Measurements from ENCODE around the gene DEFB131A.
"Not testable (repeated sequence)": the region's sequence is repeated elsewhere in the genome, so short reads cannot be mapped to it uniquely, and the experiment has no call there.

DEFB131A gene

DNA sequence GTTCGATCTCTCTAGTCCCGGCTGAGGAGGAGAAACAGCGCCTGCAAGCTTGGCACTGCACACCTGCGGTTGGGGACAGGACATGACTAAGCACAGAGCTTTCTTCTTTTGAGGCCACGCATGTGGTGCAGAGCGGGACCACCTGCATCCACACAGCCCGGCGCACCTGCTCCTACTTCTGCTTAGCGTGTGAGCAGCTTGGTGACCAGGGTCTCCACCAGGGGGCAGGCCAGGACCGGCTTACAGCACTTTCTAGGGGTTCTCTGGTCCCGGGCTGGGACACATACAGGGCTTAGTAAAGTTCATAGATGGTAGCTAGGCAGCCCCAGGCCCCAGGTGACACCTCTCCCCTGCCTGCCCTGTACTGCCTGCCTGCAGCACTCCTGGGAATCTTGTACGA, 51.2 kb downstream of the DEFB131A start:
- not testable (repeated sequence) for H3K18ac ChIP-seq (ENCODE audit: low read length); H3K9me3 ChIP-seq (replicated peaks in 1 of 2; ENCODE audit: control insufficient read depth in 2 of 2, insufficient read depth in 1 of 2, low read depth in 1 of 2, low read length in 2 of 2); H4K8ac ChIP-seq (ENCODE audit: low read depth, low read length); H3K14ac ChIP-seq (ENCODE audit: low read length); H3K27me3 ChIP-seq (ENCODE audit: control insufficient read depth in 3 of 3, insufficient read depth in 3 of 3, low read depth in 1 of 3, low read length in 3 of 3); H3K4me2 ChIP-seq (ENCODE audit: insufficient read depth, low read length, poor library complexity, severe bottlenecking); H2BK12ac ChIP-seq (ENCODE audit: low read length); H3K4me3 ChIP-seq (ENCODE audit: low read length in 2 of 2); H3K27ac ChIP-seq (replicated peaks; ENCODE audit: low read length); H3K23ac ChIP-seq (ENCODE audit: low read depth, low read length, poor library complexity); H2BK15ac ChIP-seq (ENCODE audit: low read length); H3K79me1 ChIP-seq (ENCODE audit: low read depth, low read length); H2BK5ac ChIP-seq (ENCODE audit: low read length); H2AFZ ChIP-seq (ENCODE audit: low read length); H3K9ac ChIP-seq (ENCODE audit: low read depth, low read length, poor library complexity); H2BK120ac ChIP-seq (ENCODE audit: low read depth, low read length); H4K91ac ChIP-seq (ENCODE audit: low read depth, low read length, poor library complexity); H3K4me1 ChIP-seq (ENCODE audit: control insufficient read depth in 2 of 2, insufficient read depth in 1 of 2, low read depth in 1 of 2, low read length in 2 of 2); H2AK5ac ChIP-seq (ENCODE audit: low read depth, low read length); H3K36me3 ChIP-seq (replicated peaks in 1 of 2; ENCODE audit: control insufficient read depth in 2 of 2, insufficient read depth in 2 of 2, low read length in 2 of 2); H3K4ac ChIP-seq (ENCODE audit: low read length)
- peak; percentile 54 for DNase-seq (ENCODE audit: low spot score)
- WGBS, 2 donors (ENCODE audit: extremely low coverage in 2 of 2, insufficient read length in 2 of 2, insufficient replicate concordance in 1 of 2), result no CpG with 5 or more reads among the region's 12 CpGs

DNA sequence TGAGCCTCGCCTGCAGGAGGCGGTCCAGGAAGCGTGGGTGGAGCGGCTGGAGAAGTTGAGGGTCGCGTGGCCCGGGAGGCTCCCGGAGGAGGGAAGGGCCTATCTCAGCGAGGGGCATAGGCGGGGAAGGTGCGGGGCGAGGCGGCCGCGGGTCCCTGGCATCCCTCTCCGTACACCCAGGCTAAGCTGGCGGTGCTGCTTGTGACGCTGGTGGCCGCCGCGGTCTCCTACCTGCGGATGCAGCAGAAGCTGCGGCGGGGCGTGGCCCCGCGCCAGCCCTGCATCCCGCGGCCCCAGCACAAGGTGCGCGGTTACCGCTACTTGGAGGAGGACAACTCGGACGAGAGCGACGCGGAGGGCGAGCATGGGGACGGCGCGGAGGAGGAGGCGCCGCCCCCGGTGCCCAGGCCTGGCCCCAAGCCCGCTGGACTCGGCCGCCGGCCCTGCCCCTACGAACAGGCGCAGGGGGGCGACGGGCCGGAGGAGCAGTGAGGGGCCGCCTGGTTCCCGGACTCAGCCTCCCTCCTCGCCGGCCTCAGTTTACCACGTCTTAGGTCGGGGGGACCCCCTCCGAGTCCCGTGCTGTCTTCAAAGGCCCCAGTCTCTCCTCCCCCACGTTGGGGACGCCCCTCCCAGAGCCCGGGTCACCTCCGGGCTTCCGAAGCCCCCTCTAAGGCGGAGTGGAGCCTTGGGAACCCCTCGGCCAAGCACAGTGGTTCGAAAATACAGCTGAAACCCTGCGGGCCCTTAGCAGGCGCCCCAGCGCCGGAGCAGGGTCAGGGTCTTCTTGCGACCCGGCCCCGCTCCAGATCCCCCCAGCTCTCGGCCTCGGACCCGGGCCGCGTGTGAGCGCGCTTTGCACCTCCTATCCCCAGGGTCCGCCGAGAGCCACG, 53.6 kb downstream of the DEFB131A start:
- peak overlapping the region; percentile 56 for H3K4me2 ChIP-seq (ENCODE audit: insufficient read depth, low read length, poor library complexity, severe bottlenecking)
- H2BK5ac ChIP-seq (ENCODE audit: low read length); H3K9me3 ChIP-seq (replicated peaks in 1 of 2; ENCODE audit: control insufficient read depth in 2 of 2, insufficient read depth in 1 of 2, low read depth in 1 of 2, low read length in 2 of 2); H4K8ac ChIP-seq (ENCODE audit: low read depth, low read length); H2BK15ac ChIP-seq (ENCODE audit: low read length); H2BK120ac ChIP-seq (ENCODE audit: low read depth, low read length); H3K36me3 ChIP-seq (replicated peaks in 1 of 2; ENCODE audit: control insufficient read depth in 2 of 2, insufficient read depth in 2 of 2, low read length in 2 of 2); H3K79me1 ChIP-seq (ENCODE audit: low read depth, low read length); H3K4ac ChIP-seq (ENCODE audit: low read length); H3K27ac ChIP-seq (replicated peaks; ENCODE audit: low read length); H3K9ac ChIP-seq (ENCODE audit: low read depth, low read length, poor library complexity); H2AFZ ChIP-seq (ENCODE audit: low read length); DNase-seq (ENCODE audit: low spot score); H3K4me1 ChIP-seq (ENCODE audit: control insufficient read depth in 2 of 2, insufficient read depth in 1 of 2, low read depth in 1 of 2, low read length in 2 of 2); H4K91ac ChIP-seq (ENCODE audit: low read depth, low read length, poor library complexity); H2AK5ac ChIP-seq (ENCODE audit: low read depth, low read length); H2BK12ac ChIP-seq (ENCODE audit: low read length); H3K23ac ChIP-seq (ENCODE audit: low read depth, low read length, poor library complexity); H3K27me3 ChIP-seq (ENCODE audit: control insufficient read depth in 3 of 3, insufficient read depth in 3 of 3, low read depth in 1 of 3, low read length in 3 of 3); H3K18ac ChIP-seq (ENCODE audit: low read length): not testable (repeated sequence)
- H3K14ac ChIP-seq (ENCODE audit: low read length), result peak overlapping the region; percentile 82
- H3K4me3 ChIP-seq (ENCODE audit: low read length in 2 of 2), result peak overlapping the region in 1 of 2 donors; percentile 62
- WGBS, 2 donors (ENCODE audit: extremely low coverage in 2 of 2, insufficient read length in 2 of 2, insufficient replicate concordance in 1 of 2), result no CpG with 5 or more reads among the region's 86 CpGs

DNA sequence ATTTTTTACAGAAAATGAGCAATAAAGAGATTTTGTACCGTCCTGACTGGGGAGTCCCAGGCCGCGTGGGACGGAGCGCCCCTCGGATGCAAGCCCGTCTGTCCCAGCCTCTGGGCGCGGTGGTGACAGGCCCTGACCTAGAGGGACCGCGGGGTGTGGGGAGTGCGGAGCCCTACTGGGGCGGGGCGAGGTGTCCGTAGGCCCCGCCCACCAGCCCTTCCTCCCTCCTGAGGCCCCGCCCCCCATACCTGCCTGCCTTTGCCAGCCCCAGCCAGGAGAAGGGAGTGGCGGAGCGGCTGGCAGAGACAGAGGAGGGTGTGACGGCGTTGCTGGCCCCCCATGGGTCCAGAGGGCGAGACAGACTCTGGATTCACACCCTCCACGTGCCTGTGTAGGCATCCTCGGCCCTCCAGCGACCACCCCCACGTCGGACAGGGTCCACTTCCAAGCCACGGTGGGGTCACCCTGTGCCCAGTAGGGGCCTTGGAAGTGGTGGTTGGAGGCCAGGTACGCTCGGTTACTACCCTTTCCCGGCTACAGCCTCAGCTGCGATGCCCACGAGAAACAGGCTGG, 54.3 kb downstream of the DEFB131A start:
- H2AK5ac ChIP-seq (ENCODE audit: low read depth, low read length); H4K91ac ChIP-seq (ENCODE audit: low read depth, low read length, poor library complexity); H2AFZ ChIP-seq (ENCODE audit: low read length); H3K79me1 ChIP-seq (ENCODE audit: low read depth, low read length); DNase-seq (ENCODE audit: low spot score); H4K8ac ChIP-seq (ENCODE audit: low read depth, low read length); H3K36me3 ChIP-seq (replicated peaks in 1 of 2; ENCODE audit: control insufficient read depth in 2 of 2, insufficient read depth in 2 of 2, low read length in 2 of 2); H3K4me1 ChIP-seq (ENCODE audit: control insufficient read depth in 2 of 2, insufficient read depth in 1 of 2, low read depth in 1 of 2, low read length in 2 of 2); H3K23ac ChIP-seq (ENCODE audit: low read depth, low read length, poor library complexity); H3K18ac ChIP-seq (ENCODE audit: low read length); H2BK5ac ChIP-seq (ENCODE audit: low read length); H3K9ac ChIP-seq (ENCODE audit: low read depth, low read length, poor library complexity); H3K4ac ChIP-seq (ENCODE audit: low read length); H3K27ac ChIP-seq (replicated peaks; ENCODE audit: low read length); H2BK12ac ChIP-seq (ENCODE audit: low read length); H3K9me3 ChIP-seq (replicated peaks in 1 of 2; ENCODE audit: control insufficient read depth in 2 of 2, insufficient read depth in 1 of 2, low read depth in 1 of 2, low read length in 2 of 2); H2BK15ac ChIP-seq (ENCODE audit: low read length); H2BK120ac ChIP-seq (ENCODE audit: low read depth, low read length); H3K27me3 ChIP-seq (ENCODE audit: control insufficient read depth in 3 of 3, insufficient read depth in 3 of 3, low read depth in 1 of 3, low read length in 3 of 3): not testable (repeated sequence)
- H3K14ac ChIP-seq (ENCODE audit: low read length), result peak overlapping the region; percentile 82
- H3K4me2 ChIP-seq (ENCODE audit: insufficient read depth, low read length, poor library complexity, severe bottlenecking), result peak overlapping the region; percentile 56
- H3K4me3 ChIP-seq (ENCODE audit: low read length in 2 of 2), result peak overlapping the region in 1 of 2 donors; percentile 71
- WGBS, 2 donors (ENCODE audit: extremely low coverage in 2 of 2, insufficient read length in 2 of 2, insufficient replicate concordance in 1 of 2), result no CpG with 5 or more reads among the region's 33 CpGs

DNA sequence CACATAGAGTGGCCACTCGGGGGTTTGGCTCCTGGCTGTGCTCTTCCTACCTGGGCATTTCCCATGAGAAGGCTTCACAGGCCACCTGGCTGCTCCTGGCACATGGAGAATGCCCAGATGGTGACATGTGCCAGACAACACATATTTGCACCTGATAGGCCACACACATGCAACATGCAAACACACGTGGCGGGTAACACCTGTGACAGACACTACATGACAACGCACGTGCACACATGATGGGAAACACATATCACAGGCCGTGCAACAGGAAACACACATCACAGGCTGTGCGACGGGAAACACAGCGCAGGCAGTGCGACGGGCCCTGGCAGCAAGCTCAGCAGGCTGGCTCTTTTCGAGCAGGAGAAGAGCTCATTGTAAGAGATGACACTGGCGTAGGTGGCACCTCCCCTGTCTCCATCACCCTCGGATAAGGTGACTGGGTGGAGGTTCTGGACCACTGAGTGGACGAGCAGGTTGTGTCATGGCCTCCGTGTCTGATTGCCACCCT, 55.8 kb downstream of the DEFB131A start:
- not testable (repeated sequence) for H2BK120ac ChIP-seq (ENCODE audit: low read depth, low read length); H3K79me1 ChIP-seq (ENCODE audit: low read depth, low read length); H3K18ac ChIP-seq (ENCODE audit: low read length); H3K4me3 ChIP-seq (ENCODE audit: low read length in 2 of 2); H3K9ac ChIP-seq (ENCODE audit: low read depth, low read length, poor library complexity); H3K23ac ChIP-seq (ENCODE audit: low read depth, low read length, poor library complexity); H3K36me3 ChIP-seq (replicated peaks in 1 of 2; ENCODE audit: control insufficient read depth in 2 of 2, insufficient read depth in 2 of 2, low read length in 2 of 2); H3K27me3 ChIP-seq (ENCODE audit: control insufficient read depth in 3 of 3, insufficient read depth in 3 of 3, low read depth in 1 of 3, low read length in 3 of 3); H4K8ac ChIP-seq (ENCODE audit: low read depth, low read length); H4K91ac ChIP-seq (ENCODE audit: low read depth, low read length, poor library complexity); DNase-seq (ENCODE audit: low spot score); H2BK12ac ChIP-seq (ENCODE audit: low read length); H2AFZ ChIP-seq (ENCODE audit: low read length); H2BK15ac ChIP-seq (ENCODE audit: low read length); H2BK5ac ChIP-seq (ENCODE audit: low read length); H2AK5ac ChIP-seq (ENCODE audit: low read depth, low read length); H3K4me2 ChIP-seq (ENCODE audit: insufficient read depth, low read length, poor library complexity, severe bottlenecking); H3K9me3 ChIP-seq (replicated peaks in 1 of 2; ENCODE audit: control insufficient read depth in 2 of 2, insufficient read depth in 1 of 2, low read depth in 1 of 2, low read length in 2 of 2); H3K4ac ChIP-seq (ENCODE audit: low read length); H3K14ac ChIP-seq (ENCODE audit: low read length); H3K27ac ChIP-seq (replicated peaks; ENCODE audit: low read length); H3K4me1 ChIP-seq (ENCODE audit: control insufficient read depth in 2 of 2, insufficient read depth in 1 of 2, low read depth in 1 of 2, low read length in 2 of 2)
- no CpG with 5 or more reads among the region's 16 CpGs for WGBS, 2 donors (ENCODE audit: extremely low coverage in 2 of 2, insufficient read length in 2 of 2, insufficient replicate concordance in 1 of 2)

Measured in neuronal stem cell (in vitro differentiated cells).